Thoracic aorta (tissue), 2 donors: ENCODE data around the gene PRKCZ. TPM values are rescaled to one million over a fixed set of nuclear protein-coding genes. Genes with fewer than 3 reads are reported as not detected.

ENCODE experiments used
- ATAC-seq: fragments of 150-250 bp; one replicate; pipeline ENCODE4 v1.8.0; 2017; ENCODE audit warnings: low read depth; ENCODE audit not compliant: insufficient number of reproducible peaks, low FRiP score
- DNase-seq: peaks from one replicate; pipeline ENCODE4 v3.0.0-alpha.2; 2020; ENCODE audit warnings: low spot score
- H3K27ac ChIP-seq, 2 donors: fragments of 200-600 bp; sonication (generic); 1 replicate in 1 of 2; 2 replicates in 1 of 2; pipeline ENCODE4 v1.5.1; 2016; ENCODE audit warnings: mild to moderate bottlenecking in 2 of 2, moderate library complexity in 2 of 2
- H3K27me3 ChIP-seq: fragments of 200-600 bp; sonication (generic); replicated peaks from 2 replicates; pipeline ENCODE4 v1.6.0; 2016; ENCODE audit warnings: mild to moderate bottlenecking; ENCODE audit not compliant: insufficient read depth
- H3K36me3 ChIP-seq: fragments of 200-600 bp; sonication (generic); one replicate; pipeline ENCODE4 v1.5.1; 2016
- H3K4me1 ChIP-seq, 2 donors: fragments of 200-600 bp; sonication (generic); 1 replicate in 1 of 2; 2 replicates in 1 of 2; pipeline versions ENCODE4 v1.5.1 to v1.6.0; 2016; ENCODE audit warnings: low read depth in 2 of 2, mild to moderate bottlenecking in 1 of 2; ENCODE audit not compliant: control insufficient read depth in 1 of 2
- H3K4me3 ChIP-seq: fragments of 200-600 bp; sonication (generic); 2 replicates; pipeline ENCODE4 v1.5.1; 2016; ENCODE audit warnings: mild to moderate bottlenecking
- H3K9me3 ChIP-seq: fragments of 200-600 bp; sonication (generic); 2 replicates; pipeline ENCODE4 v1.5.1; 2016
- total RNA-seq, 2 donors: library from RNA; depleted of rRNA; stranded (reverse); fragments of >200 nt; gene quantifications; one replicate each; pipeline versions ENCODE4 v1.1.0 to v1.2.3, GENCODE V29; 2016
- TF ChIP-seq, protein P1 (sequence below): fragments of 200-600 bp; sonication (generic); IDR thresholded peaks from one replicate; pipeline ENCODE4 v1.5.1; 2019; ENCODE audit warnings: antibody characterized with exemption

Gene PRKCZ
- total RNA-seq, 2 donors from 2014 or later: 0.68 TPM; not detected in 1

GRCh38 chr1:2134266-2134620 lies 84.0 kb downstream of the PRKCZ start:
- Histone ChIP-seq H3K27ac (no peak overlapping the region), H3K36me3 (no peaks in the 10 kb centered on the region), H3K9me3 (no peaks in the 10 kb centered on the region), H3K27me3 (no peaks in the 10 kb centered on the region), H3K4me3 (no peak overlapping the region), H3K4me1 (peaks cover 0 to 18% of the 10 kb centered on the region in 2 donors)
- TF ChIP-seq, protein P1, sequence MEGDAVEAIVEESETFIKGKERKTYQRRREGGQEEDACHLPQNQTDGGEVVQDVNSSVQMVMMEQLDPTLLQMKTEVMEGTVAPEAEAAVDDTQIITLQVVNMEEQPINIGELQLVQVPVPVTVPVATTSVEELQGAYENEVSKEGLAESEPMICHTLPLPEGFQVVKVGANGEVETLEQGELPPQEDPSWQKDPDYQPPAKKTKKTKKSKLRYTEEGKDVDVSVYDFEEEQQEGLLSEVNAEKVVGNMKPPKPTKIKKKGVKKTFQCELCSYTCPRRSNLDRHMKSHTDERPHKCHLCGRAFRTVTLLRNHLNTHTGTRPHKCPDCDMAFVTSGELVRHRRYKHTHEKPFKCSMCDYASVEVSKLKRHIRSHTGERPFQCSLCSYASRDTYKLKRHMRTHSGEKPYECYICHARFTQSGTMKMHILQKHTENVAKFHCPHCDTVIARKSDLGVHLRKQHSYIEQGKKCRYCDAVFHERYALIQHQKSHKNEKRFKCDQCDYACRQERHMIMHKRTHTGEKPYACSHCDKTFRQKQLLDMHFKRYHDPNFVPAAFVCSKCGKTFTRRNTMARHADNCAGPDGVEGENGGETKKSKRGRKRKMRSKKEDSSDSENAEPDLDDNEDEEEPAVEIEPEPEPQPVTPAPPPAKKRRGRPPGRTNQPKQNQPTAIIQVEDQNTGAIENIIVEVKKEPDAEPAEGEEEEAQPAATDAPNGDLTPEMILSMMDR: no peak
- ATAC-seq (no peak), DNase-seq (no peak)

- ATAC-seq: no peak
Measured at GRCh38 chr1:2134621-2135307, 84.6 kb downstream of the PRKCZ start.

GRCh38 chr1:2135441-2135841 lies 85.2 kb downstream of the PRKCZ start:
- TF ChIP-seq, protein P1: no peak
- no peaks in the 10 kb centered on the region for H3K9me3 ChIP-seq
- peak overlapping the region; percentile 53 to 61 for H3K27ac ChIP-seq
- H3K4me1 ChIP-seq: peaks cover 0 to 18% of the 10 kb centered on the region in 2 donors
- no peaks in the 10 kb centered on the region for H3K27me3 ChIP-seq
- ATAC-seq (peak; percentile 34), DNase-seq (no peak)
- no peak overlapping the region for H3K4me3 ChIP-seq
- H3K36me3 ChIP-seq: no peaks in the 10 kb centered on the region

More at GRCh38 chr1:2134621-2135307, 84.6 kb downstream of the PRKCZ start:
- Histone ChIP-seq H3K4me1 (peaks cover 0 to 18% of the 10 kb centered on the region in 2 donors), H3K36me3 (no peaks in the 10 kb centered on the region), H3K4me3 (no peak overlapping the region), H3K27ac (peak overlapping the region; percentile 53 to 61), H3K27me3 (no peaks in the 10 kb centered on the region), H3K9me3 (no peaks in the 10 kb centered on the region)
- no peak for DNase-seq
- TF ChIP-seq, protein P1: no peak

GRCh38 chr1:2135941-2136340 lies 85.7 kb downstream of the PRKCZ start:
- DNase-seq (no peak), ATAC-seq (no peak)
- peaks cover 0 to 18% of the 10 kb centered on the region in 2 donors for H3K4me1 ChIP-seq
- no peaks in the 10 kb centered on the region for H3K9me3 ChIP-seq
- no peaks in the 10 kb centered on the region for H3K36me3 ChIP-seq
- TF ChIP-seq, protein P1: no peak
- no peak overlapping the region for H3K4me3 ChIP-seq
- no peaks in the 10 kb centered on the region for H3K27me3 ChIP-seq
- peak overlapping the region in 1 of 2 donors; percentile 53 for H3K27ac ChIP-seq

DNA sequence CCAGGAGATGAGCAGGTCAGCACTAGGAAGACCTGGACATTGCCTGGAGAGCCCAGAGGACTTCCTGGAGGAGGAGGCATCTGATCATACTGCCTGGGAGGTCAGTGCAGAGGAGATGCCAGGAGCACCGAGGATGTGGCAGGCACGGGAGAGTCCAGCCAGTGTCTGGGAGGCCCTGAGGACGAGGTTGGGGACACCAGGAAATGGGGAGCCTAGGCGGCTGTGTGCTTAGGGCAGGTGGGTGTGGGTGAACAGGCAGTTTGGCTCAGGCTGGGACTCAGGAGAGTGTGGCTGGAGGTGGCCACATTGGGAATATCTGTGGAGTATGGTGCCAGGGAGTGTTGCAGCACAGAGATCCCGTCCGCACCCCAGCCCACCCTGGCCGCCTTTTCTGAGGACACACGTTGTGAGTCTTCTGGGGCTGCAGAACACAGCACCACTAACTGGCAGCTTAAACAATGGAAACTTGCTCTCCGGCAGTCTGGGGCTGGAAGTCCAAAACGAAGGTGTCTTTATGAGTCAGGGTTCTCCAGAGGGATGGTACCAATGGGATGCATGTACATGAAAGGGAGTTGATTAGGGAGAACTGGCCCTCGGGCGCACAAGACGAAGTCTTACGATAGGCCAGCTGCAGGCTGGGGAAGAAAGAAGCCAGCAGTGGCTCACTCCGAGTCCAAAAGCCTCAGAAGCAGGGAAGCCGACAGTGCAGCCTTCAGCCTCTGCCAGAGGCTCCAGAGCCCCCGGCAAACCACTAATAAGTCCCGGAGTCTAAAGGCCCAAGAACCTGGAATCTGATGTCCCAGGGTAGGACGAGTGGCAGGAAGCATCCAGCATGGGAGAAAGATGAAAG lies 86.4 kb downstream of the PRKCZ start:
- no peak overlapping the region for H3K27ac ChIP-seq
- no peaks in the 10 kb centered on the region for H3K27me3 ChIP-seq
- peaks cover 0 to 18% of the 10 kb centered on the region in 2 donors for H3K4me1 ChIP-seq
- no peaks in the 10 kb centered on the region for H3K9me3 ChIP-seq
- no peaks in the 10 kb centered on the region for H3K36me3 ChIP-seq
- H3K4me3 ChIP-seq: no peak overlapping the region
- TF ChIP-seq, protein P1: no peak
- ATAC-seq (no peak), DNase-seq (no peak)
